HL-60 (cell line): ENCODE data around the gene BTBD16.

ENCODE experiments used
- DNase-seq, 2 experiments: peaks; one replicate each; pipeline ENCODE4 v3.0.0-alpha.2; 2010 to 2020; ENCODE audit warnings: low read depth in 1 of 2, low spot score in 1 of 2
- H3K27ac ChIP-seq: fragments of 250-450 bp; sonication (Bioruptor Pico); replicated peaks from 2 replicates; pipeline ENCODE4 v1.5.1; 2020; ENCODE audit warnings: mild to moderate bottlenecking, moderate library complexity
- H3K27me3 ChIP-seq: fragments of 250-450 bp; sonication (Bioruptor Pico); 2 replicates; pipeline ENCODE4 v1.5.1; 2021; ENCODE audit warnings: mild to moderate bottlenecking, moderate library complexity; ENCODE audit not compliant: insufficient read depth, poor library complexity, severe bottlenecking
- H3K4me3 ChIP-seq: replicated peaks from 2 replicates; pipeline ENCODE4 v1.5.1; 2011; ENCODE audit warnings: mild to moderate bottlenecking, control low read depth, low read length; ENCODE audit not compliant: insufficient read depth
- GABPA ChIP-seq: IDR thresholded peaks from 2 replicates; pipeline ENCODE4 v1.6.1; 2012; ENCODE audit warnings: low read depth
- POLR2AphosphoS5 ChIP-seq: IDR thresholded peaks from 2 replicates; pipeline ENCODE4 v1.6.1; 2012; ENCODE audit warnings: low read depth
- SPI1 ChIP-seq: IDR thresholded peaks from 2 replicates; pipeline ENCODE4 v1.6.1; 2012; ENCODE audit warnings: low read depth, mild to moderate bottlenecking, borderline replicate concordance
- TF ChIP-seq, protein P1 (sequence below): IDR thresholded peaks from 2 replicates; pipeline ENCODE4 v1.6.1; 2012; ENCODE audit warnings: low read depth; ENCODE audit not compliant: insufficient replicate concordance
- TF ChIP-seq, protein P2 (sequence below): IDR thresholded peaks from one replicate; pipeline ENCODE4 v1.5.1; 2011; ENCODE audit warnings: low read length, control low read depth, inconsistent platforms; ENCODE audit not compliant: insufficient read depth

Gene BTBD16

DNA sequence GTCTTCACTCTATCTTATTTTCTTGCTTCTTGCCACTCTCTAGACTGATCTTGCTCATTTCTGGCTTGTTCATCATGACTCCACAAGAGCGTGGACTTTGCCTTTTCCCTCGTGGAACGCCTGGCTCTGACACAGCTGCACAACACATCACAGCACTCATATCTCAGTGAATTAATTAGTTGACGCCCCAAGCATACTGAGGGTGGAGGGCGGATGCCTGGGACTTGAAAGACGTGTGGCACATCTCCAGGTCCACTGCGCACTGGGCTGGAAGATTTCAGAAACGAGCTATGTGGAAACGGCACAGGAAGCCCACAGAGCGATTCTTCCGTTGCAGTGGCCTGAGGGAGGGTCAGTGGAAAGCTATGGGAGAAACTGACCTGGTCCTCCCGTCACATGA is 79.8 kb downstream of the BTBD16 start:
- TF ChIP-seq SPI1 (no peak), POLR2AphosphoS5 (no peak), GABPA (no peak)
- TF ChIP-seq, protein P1, sequence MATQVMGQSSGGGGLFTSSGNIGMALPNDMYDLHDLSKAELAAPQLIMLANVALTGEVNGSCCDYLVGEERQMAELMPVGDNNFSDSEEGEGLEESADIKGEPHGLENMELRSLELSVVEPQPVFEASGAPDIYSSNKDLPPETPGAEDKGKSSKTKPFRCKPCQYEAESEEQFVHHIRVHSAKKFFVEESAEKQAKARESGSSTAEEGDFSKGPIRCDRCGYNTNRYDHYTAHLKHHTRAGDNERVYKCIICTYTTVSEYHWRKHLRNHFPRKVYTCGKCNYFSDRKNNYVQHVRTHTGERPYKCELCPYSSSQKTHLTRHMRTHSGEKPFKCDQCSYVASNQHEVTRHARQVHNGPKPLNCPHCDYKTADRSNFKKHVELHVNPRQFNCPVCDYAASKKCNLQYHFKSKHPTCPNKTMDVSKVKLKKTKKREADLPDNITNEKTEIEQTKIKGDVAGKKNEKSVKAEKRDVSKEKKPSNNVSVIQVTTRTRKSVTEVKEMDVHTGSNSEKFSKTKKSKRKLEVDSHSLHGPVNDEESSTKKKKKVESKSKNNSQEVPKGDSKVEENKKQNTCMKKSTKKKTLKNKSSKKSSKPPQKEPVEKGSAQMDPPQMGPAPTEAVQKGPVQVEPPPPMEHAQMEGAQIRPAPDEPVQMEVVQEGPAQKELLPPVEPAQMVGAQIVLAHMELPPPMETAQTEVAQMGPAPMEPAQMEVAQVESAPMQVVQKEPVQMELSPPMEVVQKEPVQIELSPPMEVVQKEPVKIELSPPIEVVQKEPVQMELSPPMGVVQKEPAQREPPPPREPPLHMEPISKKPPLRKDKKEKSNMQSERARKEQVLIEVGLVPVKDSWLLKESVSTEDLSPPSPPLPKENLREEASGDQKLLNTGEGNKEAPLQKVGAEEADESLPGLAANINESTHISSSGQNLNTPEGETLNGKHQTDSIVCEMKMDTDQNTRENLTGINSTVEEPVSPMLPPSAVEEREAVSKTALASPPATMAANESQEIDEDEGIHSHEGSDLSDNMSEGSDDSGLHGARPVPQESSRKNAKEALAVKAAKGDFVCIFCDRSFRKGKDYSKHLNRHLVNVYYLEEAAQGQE, result no peak
- TF ChIP-seq, protein P2, sequence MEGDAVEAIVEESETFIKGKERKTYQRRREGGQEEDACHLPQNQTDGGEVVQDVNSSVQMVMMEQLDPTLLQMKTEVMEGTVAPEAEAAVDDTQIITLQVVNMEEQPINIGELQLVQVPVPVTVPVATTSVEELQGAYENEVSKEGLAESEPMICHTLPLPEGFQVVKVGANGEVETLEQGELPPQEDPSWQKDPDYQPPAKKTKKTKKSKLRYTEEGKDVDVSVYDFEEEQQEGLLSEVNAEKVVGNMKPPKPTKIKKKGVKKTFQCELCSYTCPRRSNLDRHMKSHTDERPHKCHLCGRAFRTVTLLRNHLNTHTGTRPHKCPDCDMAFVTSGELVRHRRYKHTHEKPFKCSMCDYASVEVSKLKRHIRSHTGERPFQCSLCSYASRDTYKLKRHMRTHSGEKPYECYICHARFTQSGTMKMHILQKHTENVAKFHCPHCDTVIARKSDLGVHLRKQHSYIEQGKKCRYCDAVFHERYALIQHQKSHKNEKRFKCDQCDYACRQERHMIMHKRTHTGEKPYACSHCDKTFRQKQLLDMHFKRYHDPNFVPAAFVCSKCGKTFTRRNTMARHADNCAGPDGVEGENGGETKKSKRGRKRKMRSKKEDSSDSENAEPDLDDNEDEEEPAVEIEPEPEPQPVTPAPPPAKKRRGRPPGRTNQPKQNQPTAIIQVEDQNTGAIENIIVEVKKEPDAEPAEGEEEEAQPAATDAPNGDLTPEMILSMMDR, result no peak
- DNase-seq, result no peak
- no peak overlapping the region for H3K4me3 ChIP-seq

DNA sequence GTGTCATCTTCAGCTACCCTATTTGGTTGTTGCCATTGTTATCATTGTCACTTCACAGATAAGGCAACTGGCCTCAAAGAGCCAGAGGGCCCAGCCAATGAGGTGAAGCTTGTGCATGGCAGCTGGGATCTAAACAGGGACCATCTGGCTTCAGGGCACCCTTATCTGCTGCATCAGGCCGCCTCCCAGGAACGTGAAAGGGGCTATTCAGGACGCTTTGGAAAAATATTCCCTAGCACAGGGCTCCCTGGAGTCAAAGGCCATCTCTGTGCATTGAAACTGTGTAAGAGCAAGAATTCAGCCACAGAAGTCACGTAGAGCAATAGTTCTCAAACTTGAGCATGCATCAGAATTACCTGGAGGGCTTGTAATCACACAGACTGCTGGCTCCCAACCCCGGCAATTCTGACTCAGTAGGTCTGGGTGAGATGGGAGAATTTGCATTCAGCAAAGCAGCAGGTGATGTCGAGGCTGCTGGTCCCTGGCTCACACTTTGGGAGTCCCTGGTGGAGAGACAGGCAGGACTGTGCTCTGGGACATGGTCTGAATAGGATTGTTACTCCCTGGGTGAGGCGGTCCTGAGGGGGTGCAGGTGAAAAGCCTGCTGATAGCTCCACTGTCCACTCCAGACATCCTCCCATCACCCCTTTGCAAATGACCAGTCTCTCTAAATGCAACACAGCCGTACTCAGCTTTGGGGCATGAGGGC is 81.9 kb downstream of the BTBD16 start:
- no peak for DNase-seq
- H3K27me3 ChIP-seq, result no peaks in the 10 kb centered on the region
- H3K27ac ChIP-seq, result no peak overlapping the region
- H3K4me3 ChIP-seq, result no peak overlapping the region
- TF ChIP-seq SPI1 (no peak), POLR2AphosphoS5 (no peak), GABPA (no peak)
- TF ChIP-seq, protein P1, result no peak
- TF ChIP-seq, protein P2, result no peak

More for the DNA sequence above, 79.8 kb downstream of the BTBD16 start:
- H3K27me3 ChIP-seq, result no peaks in the 10 kb centered on the region
- H3K27ac ChIP-seq, result no peak overlapping the region

DNA sequence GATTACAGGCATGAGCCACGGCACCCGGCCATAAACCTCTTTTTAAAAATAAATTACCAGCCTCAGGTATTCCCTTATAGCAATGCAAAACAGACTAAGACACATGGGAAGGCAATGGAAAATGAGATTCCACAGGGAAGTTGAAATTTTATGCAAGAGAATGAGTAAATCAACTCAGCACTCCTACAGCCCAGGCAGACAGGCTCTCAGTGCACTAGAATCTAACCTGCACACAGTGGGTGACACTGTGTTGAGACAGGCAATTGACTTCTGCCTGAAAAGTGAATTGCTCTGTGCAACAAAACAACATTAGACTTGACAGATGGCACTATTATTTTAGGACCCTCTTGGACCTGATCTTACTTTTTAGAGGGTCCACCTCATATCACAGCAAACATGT is 83.3 kb downstream of the BTBD16 start:
- no peaks in the 10 kb centered on the region for H3K27me3 ChIP-seq
- H3K4me3 ChIP-seq, result no peak overlapping the region
- no peak overlapping the region for H3K27ac ChIP-seq
- TF ChIP-seq, protein P1, result no peak
- no peak for TF ChIP-seq SPI1
- no peak for TF ChIP-seq GABPA
- no peak for TF ChIP-seq POLR2AphosphoS5
- TF ChIP-seq, protein P2, result no peak
- no peak for DNase-seq
